Skeletal muscle cell (primary cell): ENCODE results near the gene SOX18.
A peak's percentile ranks its signal among the peaks of the same experiment; 100 is the strongest.

ENCODE experiments used
- DNase-seq: peaks from one replicate; pipeline ENCODE4 v3.0.0-alpha.2; 2010; ENCODE audit warnings: low read depth
- H3K4me3 ChIP-seq: 2 replicates; pipeline ENCODE4 v1.5.1; 2011; ENCODE audit warnings: low read depth, mild to moderate bottlenecking, control low read depth, low read length, moderate library complexity

The SOX18 gene

DNA sequence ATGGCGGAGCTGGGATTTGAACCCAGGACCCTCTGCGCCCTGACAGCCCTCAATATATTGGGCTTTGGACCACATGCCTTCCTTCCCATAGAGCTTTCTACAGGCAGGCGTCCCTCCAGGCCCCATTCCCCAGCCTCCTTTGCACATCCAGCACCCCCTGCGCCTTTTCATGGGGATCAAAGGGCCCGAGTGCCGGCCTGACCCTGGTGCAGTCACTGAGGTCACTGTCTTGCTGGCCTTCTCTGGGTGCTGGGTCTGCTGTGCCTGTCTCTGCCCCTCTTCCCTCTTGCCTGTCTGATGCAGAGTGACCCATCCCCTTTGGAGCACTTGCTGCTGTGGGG, 32.2 kb upstream of the SOX18 start:
- no peak overlapping the region for H3K4me3 ChIP-seq
- DNase-seq = no peak

DNA sequence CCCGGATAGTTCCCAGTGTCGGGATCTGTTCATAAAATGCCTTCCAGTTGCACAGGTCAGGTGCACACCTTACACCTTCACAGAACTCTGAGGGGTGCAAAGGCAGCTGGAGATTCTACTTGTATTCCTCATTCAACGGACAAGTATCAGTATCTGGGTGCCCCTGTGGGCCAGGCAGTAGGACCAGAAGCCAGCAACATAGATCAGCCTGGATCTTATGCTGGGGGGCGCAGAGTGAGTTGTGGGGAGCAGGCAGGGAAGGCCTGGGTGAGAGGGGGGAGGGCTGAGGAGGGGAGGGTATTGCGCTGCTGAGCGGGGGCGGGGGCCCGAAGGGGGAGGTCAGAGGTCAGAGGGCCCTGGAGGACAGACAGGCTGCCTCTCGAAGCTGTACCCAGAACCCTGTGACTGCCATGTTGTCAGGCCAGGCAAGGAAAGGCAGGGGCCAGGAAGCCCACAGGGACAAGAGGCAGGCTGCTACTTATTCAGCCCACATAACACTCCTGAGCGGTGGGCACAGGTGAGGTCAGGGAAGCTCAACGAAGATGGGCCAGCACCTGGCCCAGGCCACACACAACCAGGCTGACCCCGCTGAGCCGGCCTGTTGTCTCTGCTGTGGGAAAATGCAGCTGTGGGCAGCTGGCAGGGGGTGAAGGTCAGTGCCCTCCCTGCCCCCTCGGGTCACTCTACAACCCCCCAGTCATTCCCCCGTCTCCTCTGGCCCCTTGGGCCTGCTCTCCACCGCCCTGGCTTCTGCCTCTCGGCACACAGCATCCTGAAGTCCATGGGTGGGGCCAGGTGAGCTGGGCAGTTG, 31.6 kb upstream of the SOX18 start:
- H3K4me3 ChIP-seq = peak overlapping the region; percentile 81
- no peak for DNase-seq

GRCh38 chr20:64080013-64080812, 30.8 kb upstream of the SOX18 start, which contains the start of gene OPRL1:
OPRL1 (plus strand) TSS chr20:64080082; CDS start chr20:64092721, 12,639 bp downstream.
- peak within 1 kb of the TSS; percentile 81 for H3K4me3 ChIP-seq
- no peak for DNase-seq

GRCh38 chr20:64079273-64080012, 30.0 kb upstream of the SOX18 start, which contains the start of gene RGS19:
RGS19 (minus strand) TSS chr20:64079518; CDS start chr20:64076886, 2,632 bp downstream.
- no peak for DNase-seq
- H3K4me3 ChIP-seq = peak within 1 kb of the TSS; percentile 81

- DNase-seq = no peak
- peak overlapping the region; percentile 81 for H3K4me3 ChIP-seq
Observed at GRCh38 chr20:64078934-64079272, 29.5 kb upstream of the SOX18 start.

GRCh38 chr20:64077876-64078551, 28.6 kb upstream of the SOX18 start:
- DNase-seq = no peak

GRCh38 chr20:64077541-64077875, 28.1 kb upstream of the SOX18 start:
- H3K4me3 ChIP-seq = no peak overlapping the region

More at GRCh38 chr20:64077876-64078551, 28.6 kb upstream of the SOX18 start:
- peak overlapping the region; percentile 81 for H3K4me3 ChIP-seq

GRCh38 chr20:64077094-64077493, 27.7 kb upstream of the SOX18 start:
- H3K4me3 ChIP-seq = no peak overlapping the region
- DNase-seq = no peak

More at GRCh38 chr20:64077541-64077875, 28.1 kb upstream of the SOX18 start:
- DNase-seq = no peak

GRCh38 chr20:64076061-64076997, 26.9 kb upstream of the SOX18 start:
- H3K4me3 ChIP-seq = no peak overlapping the region
- no peak for DNase-seq

DNA sequence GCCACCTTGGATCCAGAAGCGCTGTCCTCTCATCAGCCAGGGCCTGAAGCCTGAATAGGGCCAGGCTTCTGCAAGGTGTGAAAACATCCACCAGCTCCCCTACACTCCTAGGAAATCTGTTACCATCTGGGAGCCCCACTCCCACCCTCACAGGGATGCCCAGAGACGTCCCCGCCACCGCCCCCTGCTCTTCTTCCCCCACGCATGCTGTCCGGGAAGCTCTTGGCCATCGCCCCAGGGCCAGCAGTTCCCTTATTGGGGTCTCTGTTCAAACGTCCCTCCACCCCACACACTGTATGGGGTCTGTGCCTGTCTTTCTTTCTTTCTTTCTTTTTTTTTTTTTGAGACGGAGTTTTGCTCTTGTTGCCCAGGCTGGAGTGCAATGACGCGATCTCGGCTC, 26.1 kb upstream of the SOX18 start:
- H3K4me3 ChIP-seq = no peak overlapping the region
- no peak for DNase-seq

DNA sequence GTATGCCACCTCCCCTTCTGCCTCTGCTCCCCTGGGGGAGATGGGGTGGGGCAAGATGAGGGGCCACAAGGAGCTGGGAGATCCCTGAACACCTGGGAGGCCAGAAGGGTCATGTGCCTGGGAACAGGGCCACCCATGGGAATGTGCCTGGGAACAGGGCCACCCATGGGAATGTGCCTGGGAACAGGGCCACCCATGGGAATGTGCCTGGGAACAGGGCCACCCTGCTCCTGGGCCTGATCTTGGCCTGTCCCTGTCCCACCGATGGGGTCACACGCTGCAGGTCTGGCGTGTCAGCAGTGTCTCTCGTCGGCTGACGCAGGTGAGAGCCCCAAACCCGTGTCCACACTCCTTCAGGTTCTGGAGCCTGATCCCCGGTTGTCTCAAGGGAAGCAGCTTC, 25.5 kb upstream of the SOX18 start:
- no peak overlapping the region for H3K4me3 ChIP-seq
- no peak for DNase-seq

DNA sequence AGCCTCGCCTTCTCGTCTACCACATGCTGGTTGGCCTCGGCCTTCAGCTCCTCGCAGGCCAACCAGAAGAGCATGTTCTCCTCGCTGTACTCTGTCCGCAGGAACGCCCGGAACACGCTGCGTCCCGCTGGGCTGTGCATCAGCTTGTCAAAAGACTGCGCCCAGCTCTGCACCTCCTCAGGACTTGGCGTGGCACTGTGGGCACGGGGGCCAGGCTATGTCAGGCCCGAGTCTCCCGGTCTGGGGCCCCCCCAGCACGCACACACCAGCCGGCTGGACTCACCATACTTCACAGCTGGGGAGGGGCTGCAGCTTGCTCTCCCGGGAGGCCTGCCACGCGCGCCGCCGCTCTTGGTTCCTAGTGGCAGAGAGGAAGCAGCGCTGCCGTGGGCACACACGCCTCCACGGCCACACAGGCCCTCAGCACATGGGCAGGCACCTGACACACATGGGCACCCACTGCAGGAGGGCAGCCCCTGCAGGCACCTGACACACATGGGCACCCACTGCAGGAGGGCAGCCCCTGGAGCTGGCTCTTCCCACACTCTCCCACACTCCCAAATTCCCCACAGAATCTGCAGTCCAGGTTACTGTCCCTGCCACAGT, 24.8 kb upstream of the SOX18 start:
- no peak for DNase-seq
- no peak overlapping the region for H3K4me3 ChIP-seq

DNA sequence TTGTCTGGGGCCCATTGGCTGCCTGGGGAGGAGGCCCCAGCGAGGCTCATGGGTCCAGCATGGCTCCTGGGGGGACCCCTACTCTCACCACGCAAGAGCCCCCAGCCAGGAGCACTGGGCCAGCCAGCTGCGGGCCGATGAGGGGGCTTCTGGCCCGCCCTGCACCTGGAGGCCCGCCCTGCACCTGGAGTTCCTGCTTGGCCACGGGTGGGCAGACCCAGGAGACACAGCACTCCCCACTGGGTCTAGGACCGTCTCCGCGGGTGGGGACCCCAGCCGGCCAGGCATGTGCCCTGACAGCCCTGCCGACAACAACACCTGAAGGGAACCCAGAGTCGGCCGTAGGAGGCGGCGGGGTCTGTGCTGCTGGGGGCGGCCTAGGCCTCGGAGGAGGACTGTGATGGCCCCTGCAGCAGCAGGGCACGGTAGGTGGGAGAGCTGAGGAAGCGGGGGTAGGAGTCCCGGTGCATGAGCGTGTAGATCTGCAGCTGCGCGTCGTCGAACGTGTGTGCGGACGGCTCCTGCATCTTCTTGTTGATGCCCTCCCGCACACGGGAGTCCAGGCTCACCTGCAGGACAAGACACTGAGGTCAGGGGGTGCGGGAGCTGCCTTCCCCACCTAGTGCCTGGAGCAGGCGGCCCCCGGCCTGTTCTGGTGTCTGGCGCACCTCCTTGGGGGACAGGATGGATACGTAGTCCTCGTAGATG, 24.2 kb upstream of the SOX18 start:
- H3K4me3 ChIP-seq = no peak overlapping the region
- no peak for DNase-seq

GRCh38 chr20:64072498-64073063, 23.1 kb upstream of the SOX18 start:
- DNase-seq = no peak
- no peak overlapping the region for H3K4me3 ChIP-seq

DNA sequence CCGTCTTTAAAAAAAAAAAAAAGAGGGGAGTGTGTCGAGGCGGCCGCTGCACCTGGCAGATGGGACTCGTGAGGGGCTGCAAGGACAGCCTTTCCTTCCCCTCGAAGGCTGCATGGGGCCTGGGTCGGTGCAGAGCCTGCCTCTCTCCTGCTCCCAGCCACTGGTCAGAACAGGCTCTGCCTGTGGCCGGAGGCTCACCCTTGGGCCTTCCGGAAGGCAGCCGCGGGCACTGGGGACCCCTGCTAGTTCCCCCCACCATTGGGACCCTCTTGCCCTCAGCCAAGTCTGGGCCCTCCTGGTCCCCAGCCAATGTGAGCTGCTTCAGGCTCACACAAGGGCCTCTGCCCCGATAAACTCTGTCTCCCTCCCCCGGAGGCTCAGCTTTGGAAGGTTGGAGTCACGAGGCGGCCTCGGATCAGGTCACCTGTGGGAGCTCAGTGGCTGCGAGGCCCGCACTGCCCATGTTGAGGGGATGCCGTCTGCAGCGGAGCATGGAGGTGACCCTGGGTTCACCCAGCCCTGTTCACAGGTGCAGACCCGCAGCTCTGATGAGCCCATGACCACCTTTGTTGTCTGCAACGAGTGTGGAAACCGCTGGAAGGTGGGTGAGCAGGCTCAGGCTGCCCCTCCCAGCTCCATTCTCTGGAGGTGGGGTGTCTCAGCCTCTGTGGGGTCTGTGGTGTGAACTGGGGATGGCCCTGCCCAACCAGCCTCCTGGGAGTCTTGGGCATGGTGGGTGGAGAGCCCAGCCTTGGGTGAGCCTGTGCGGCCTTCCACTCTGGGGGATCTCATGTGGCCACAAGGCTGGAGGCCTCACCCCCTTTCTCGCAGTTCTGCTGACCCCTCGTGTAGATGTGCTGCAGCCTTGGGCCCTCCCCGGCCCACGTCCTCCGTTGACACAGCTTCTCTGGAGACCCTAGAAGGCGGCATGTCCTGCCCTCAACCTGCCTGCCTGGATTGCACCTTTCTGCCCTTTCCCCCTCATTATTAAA, 22.2 kb upstream of the SOX18 start:
- no peak overlapping the region for H3K4me3 ChIP-seq
- no peak for DNase-seq
